NB4 (cell line): ENCODE data around the gene RYR3.

Experiments used
- DNase-seq: peaks from one replicate; pipeline ENCODE4 v3.0.0; 2010; ENCODE audit warnings: low read depth
- H3K4me3 ChIP-seq: one replicate; pipeline ENCODE4 v1.5.1; 2011; ENCODE audit warnings: mild to moderate bottlenecking, low read depth, low read length, moderate library complexity
- CTCF ChIP-seq: IDR thresholded peaks from one replicate; pipeline ENCODE4 v1.5.1; 2012; ENCODE audit warnings: low read depth, low read length
- MAX ChIP-seq: IDR thresholded peaks from 2 replicates; pipeline ENCODE4 v1.6.1; 2011; ENCODE audit warnings: low read depth, low read length
- MYC ChIP-seq: IDR thresholded peaks from 2 replicates; pipeline ENCODE4 v1.6.1; 2011; ENCODE audit warnings: low read depth, low read length
- POLR2A ChIP-seq: IDR thresholded peaks from 2 replicates; pipeline ENCODE4 v1.6.1; 2011; ENCODE audit warnings: mild to moderate bottlenecking; ENCODE audit not compliant: insufficient read length; ENCODE audit errors: extremely low read depth

RYR3 gene

GRCh38 chr15:33699145-33699544, 388.4 kb downstream of the RYR3 start:
- no peak for DNase-seq
- no peak for TF ChIP-seq MYC
- TF ChIP-seq MAX = no peak
- no peak for TF ChIP-seq POLR2A
- no peak for TF ChIP-seq CTCF
- no peak overlapping the region for H3K4me3 ChIP-seq

- H3K4me3 ChIP-seq = no peak overlapping the region
- TF ChIP-seq CTCF = peak; percentile 8
- no peak for TF ChIP-seq MYC
- peak; percentile 11 for DNase-seq
Observed at GRCh38 chr15:33699691-33700447, 389.1 kb downstream of the RYR3 start.

- peak; percentile 74 for DNase-seq
- TF ChIP-seq CTCF (peak; percentile 87), MAX (no peak), POLR2A (no peak)
- no peak overlapping the region for H3K4me3 ChIP-seq
Observed at GRCh38 chr15:33700695-33701303, 390.0 kb downstream of the RYR3 start.

- DNase-seq = no peak
- TF ChIP-seq MYC (no peak), POLR2A (no peak), MAX (no peak), CTCF (no peak)
- no peak overlapping the region for H3K4me3 ChIP-seq
Observed at GRCh38 chr15:33701304-33701696, 390.5 kb downstream of the RYR3 start.

GRCh38 chr15:33706173-33706572, 395.4 kb downstream of the RYR3 start:
- no peak overlapping the region for H3K4me3 ChIP-seq
- DNase-seq = no peak
- TF ChIP-seq CTCF = no peak
- no peak for TF ChIP-seq POLR2A
- TF ChIP-seq MYC = no peak
- no peak for TF ChIP-seq MAX

GRCh38 chr15:33710748-33711147, 400.0 kb downstream of the RYR3 start:
- no peak overlapping the region for H3K4me3 ChIP-seq
- DNase-seq = no peak
- TF ChIP-seq POLR2A (no peak), CTCF (no peak), MYC (no peak), MAX (no peak)
